ENCODE results near the gene NONO.
"Not testable (repeated sequence)": the region's sequence is repeated elsewhere in the genome, so short reads cannot be mapped to it uniquely, and the experiment has no call there.

Gene NONO

DNA sequence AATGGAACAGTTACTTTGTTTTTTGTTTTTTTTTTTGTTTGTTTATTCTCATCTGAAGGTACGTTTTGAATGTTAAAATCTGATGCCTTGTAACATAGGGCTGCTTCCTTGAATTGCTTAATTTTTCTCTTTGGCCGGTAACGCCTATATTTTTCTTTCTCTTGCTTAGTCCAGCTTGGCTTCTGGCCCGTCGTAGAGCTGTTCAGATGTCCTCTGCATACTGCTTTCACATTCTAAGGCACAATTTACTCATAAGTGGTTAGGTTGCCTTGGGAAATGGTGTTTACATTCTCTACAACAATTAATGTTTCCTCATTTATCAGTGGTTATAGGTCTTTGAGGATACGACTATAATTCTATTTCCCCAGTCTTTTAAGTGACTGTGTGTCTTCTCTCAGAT lies 7.9 kb downstream of the NONO start:
- no peak for DNase-seq

DNA sequence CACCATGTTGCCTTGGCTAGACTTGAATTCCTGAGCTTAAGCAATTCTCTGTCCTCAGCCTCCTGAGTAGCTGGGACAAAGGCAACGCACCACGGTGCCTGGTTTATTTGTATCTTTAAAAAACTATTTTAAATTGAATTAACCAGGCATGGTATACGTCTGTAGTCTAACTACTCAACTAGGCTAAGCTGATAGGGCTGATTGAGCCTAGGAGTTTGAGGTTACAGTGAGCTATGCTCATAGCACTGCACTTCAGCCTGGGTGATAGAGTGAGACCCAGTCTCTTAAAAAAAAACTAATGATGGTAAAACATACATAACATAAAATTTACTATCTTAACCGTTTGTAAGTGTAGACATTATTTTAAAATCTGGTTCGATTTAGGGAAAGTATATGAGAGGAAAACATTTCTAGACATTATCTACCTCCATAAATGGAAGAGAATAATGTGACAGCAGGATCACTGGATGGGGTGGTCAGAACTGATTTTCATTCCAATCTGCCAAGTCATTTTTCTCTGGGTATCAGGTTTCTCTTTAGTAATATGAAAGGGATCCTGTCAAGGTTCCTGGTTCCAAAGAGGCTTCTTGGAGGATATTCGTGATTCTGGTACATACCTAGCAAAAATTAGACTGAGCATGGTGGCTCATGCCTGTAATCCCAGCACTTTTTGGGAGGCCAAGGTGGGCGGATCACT lies 9.4 kb downstream of the NONO start:
- no peak for DNase-seq

DNA sequence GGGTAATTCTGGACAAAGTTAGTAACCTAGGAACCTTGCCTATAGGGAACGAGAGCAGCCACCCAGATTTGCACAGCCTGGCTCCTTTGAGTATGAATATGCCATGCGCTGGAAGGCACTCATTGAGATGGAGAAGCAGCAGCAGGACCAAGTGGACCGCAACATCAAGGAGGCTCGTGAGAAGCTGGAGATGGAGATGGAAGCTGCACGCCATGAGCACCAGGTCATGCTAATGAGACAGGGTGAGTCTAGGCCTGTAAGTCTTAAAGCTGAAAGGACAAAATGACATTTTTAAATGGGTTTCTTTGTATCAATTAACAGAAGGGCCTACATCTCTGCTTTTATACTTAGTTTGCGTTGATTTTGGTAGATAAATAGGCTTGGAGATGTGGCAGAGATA lies 13.4 kb downstream of the NONO start:
- no peak for DNase-seq

DNA sequence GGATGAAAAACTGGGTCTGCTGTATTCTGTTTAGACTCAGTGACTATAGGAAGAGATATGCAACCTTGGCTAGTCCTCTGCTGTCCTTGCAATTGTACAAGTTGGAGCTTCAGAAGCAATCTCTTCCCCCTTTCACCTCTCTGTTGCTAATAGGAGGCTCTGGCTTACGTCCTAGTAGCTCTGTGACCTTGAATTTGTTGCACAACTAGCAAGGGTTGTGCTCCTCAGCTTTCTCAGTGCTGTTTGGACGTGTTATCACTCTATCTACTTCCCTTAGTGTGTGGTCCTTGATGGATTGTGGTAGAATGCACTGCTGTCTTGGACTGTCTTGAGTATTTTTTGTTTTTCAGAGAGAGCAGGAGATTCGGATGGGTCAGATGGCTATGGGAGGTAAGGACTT lies 14.7 kb downstream of the NONO start:
- DNase-seq, result no peak

DNA sequence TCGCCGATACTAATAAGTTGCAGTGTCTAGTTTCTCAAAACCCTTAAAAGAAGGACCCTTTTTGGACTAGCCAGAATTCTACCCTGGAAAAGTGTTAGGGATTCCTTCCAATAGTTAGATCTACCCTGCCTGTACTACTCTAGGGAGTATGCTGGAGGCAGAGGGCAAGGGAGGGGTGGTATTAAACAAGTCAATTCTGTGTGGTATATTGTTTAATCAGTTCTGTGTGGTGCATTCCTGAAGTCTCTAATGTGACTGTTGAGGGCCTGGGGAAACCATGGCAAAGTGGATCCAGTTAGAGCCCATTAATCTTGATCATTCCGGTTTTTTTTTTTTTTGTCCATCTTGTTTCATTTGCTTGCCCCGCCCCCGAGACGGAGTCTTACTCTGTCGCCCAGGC lies 16.6 kb downstream of the NONO start:
- not testable (repeated sequence) for DNase-seq

DNA sequence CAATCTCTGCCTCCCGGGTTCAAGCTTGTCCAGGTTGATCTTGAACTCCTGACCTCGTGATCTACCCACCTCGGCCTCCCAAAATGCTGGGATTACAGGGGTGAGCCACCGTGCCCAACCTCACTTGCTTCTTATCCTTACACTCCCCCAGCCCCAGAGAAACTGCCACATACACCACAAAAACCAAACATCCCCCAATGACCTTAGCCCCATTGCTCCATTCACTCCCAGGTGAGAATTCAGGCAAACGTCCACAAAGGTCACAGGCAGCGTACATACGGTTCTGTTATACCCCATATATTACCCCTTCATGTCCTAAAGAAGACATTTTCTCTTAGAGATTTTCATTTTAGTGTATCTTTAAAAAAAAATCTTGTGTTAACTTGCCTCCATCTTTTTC lies 17.1 kb downstream of the NONO start:
- not testable (repeated sequence) for DNase-seq

DNA sequence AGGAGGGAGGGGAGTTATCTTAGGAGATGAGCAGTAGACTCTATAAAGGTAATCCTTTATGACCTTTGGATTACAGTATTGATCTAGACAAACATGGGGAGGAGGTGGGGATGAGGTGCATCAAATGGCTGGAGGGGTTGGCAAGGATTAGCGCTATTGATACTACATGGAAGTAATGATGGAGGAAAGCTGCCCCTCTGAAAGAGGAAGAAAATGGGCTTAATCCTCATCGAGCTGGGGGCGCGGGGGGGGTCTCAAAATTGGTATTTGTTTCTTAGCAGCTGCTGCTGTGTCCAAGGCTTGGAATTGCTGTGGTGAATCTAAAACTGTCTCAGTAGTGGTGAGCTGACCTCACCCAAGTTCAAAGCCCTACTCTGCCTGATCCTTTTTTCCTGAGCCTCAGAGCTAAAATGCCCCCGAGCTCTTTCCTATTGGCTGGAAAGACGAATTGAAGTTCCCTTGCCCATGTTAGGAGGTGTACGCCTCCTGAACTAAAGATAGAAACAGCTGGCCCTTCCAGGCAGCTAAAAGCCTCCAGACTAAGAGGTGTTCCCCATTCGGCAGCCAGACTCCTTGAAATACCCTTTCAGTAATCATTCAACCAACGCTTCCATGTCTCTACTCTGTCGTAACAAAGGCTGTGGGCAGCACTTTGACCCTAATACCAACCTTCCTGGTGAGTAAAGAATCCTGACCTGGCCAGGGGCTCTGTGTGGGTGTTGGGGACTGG lies 17.9 kb downstream of the NONO start, which contains the start of gene ITGB1BP2:
ITGB1BP2 (plus strand) TSS at position 556 of the 730 bp plus-strand sequence; CDS start at position 613, 57 bp downstream.
- DNase-seq, result peak; percentile 19

DNA sequence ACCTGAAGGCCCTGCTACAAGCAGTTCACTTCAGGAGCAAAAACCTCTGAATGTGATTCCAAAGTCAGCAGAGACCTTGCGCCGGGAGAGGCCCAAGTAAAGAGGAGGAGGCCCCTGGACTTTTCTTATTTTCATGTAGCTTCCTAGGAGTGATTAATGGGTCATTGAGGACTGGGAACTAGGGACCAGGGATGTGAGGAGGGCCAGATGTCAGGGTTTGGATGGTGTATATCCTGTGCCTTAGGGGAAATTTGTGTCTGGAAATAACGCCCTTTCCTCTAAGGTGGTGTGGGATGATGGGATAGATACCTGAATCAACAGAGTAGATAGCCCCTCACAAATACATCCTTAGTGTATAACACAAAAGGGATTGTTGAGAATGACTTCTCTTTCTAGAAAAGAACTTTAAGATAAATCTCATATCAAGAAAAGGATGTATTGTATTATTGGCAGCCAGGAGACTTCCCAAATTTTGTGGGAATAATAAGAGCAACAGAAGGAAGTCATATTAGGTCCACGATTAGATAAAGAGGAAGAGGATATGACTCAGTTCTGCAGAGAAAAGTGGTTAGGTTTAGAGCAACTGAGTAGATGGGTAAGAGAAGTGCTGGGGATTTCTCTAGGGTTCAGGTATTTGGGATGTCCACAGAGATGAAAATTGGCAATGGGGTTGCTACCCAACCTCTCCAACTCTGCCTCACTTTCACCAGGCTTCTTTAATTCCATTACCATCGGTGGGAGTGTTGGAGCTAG lies 19.2 kb downstream of the NONO start:
- no peak for DNase-seq

DNA sequence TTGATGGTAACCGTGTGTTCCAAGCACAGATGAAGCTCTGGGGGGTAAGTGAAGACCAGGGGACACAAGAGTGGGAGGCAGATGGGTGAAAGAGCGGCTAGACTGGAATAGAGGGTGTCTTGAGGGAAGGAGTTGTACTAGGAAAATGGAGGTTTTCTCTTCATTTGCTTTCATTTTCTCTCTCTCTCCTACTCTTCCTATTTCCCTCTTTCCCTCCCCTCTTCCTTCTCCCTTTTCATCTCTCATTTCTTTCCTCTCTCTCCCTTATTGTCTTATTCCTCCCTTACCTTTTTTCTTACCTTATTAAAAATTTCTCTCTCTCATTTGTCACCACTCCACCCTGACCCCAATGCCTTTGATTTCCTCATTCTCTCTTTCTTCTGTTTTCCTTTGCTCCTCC lies 21.1 kb downstream of the NONO start:
- no peak for DNase-seq

DNA sequence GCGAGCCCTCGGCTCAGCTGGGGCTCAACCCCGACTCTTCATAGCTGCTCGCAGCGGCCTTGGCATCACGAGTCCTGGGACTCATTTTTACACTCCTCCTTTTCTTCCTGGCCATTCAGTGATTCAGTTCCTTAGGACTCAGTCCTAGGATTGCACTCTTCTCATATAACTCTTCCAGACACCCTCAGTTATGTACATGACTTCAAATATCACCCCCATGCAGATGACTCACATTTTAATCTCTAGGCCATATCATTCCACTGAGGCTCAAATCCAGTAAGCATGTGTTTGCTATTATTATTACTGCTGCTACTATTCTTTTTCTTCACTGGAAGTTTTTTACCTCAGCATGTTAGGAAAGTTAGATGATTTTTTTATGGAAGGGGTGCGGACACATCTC lies 32.5 kb downstream of the NONO start:
- no peak for DNase-seq

DNA sequence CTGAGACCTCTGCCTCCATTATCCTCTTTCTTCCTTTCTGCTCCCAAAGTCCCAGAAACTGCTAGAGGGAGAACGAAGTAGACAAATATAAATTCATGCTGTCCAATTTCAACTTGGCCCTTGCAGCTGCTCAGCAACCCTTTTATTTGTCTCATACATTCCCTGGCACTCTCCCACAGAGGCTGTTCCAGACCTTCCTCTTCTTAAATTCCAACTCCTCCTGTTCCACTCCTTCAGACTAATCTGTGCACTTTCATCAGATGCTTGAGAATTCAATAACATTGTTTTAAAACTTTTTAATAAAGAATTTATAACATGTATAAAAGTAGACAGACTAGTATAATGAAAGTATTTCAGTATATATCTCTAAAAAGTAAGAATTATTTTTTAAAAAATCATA lies 33.5 kb downstream of the NONO start:
- not testable (repeated sequence) for DNase-seq

DNA sequence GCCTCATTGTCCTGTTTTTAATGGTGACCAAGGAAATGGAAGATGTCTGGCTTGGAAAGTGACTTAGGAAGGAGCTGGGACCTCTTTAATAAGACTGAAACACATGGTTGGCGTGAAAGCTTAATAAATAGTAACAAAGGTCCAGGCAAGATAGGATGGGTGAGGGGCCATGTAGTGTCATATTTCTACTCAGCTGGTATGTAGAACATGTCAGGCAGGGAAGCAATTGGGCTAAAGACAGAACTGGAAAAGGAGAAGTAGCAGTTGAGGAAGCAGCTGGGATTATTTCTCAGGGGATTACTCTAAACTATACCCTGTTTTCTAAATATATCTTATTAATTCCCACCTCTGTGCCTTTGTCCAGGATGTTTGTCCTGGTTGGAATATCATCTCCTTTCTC lies 36.7 kb downstream of the NONO start:
- no peak for DNase-seq

DNA sequence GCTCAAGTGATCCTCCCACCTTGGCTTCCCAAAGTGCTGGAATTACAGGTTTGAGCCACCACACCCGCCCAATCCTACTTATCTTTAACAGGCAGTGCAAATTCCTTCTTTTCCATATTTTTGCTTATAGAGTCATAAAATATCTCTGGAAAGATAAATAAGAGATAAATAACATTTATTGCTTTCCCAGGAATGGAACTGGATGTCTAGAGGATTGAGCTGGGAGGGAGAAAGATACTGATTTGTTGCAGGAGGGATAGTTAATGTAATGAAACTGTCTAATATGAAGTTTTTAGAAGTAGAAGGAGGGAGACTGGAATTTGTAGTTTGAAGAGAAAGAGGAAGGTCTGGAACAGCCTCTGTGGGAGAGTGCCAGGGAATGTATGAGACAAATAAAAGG lies 38.3 kb downstream of the NONO start:
- no peak for DNase-seq

DNA sequence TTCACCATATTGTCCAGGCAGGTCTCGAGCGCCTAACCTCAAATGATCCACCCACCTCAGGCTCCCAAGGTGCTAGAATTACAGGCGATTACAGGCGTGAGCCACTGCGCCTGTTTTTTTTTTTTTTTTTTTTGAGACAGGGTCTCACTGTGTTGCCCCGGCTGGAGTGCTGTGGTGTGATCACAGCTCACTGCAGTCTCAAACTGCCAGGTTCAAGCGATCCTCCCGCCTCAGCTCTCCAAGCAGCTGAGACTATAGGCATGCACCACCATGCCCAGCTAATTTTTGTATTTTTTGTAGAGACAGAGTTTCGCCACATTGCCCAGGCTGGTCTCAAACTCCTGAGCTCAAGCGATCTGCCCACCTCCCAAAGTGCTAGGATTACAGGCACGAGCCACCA lies 41.0 kb downstream of the NONO start:
- not testable (repeated sequence) for DNase-seq

DNA sequence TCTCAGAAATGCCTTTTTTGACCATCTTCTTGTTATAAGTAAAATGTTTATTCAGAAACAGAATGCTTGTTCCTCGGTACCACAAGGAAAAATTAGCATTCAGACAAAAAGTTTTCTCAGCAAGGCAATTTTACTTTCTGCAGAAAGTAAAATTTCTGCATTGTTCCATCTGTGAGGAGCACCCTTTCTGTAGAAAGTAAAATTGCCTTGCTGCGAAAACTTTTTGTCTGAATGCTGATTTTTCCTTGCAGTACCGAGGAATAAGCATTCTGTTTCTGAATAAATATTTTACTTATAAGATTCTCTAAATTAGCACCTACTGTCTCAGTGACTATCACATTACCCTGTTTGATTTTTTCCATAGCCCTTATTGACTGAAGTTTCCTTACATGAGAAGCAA lies 43.0 kb downstream of the NONO start:
- no peak for DNase-seq

DNA sequence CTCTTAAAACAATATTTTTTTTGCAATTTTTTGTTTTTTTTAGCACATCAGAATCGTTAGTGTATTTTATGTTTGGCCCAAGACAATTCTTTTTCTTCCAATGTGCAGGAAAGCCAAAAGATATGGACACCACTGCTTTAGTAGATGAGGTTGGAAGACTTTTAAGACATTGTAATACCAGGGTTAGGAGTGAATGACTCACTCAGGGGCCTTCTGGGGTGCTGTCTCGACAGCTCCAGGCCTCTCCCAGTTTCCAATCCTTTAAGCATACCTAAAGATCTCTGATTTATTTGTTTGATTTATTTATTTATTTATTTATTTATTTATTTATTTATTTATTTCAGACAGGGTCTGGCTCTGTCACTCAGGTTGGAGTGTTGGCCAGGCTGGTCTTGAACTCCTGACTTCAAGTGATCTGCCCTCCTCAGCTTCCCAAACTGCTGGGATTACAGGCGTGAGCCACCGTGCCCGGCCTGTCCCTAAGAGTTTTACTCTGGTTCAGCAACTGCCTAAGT lies 65.8 kb downstream of the NONO start:
- not testable (repeated sequence) for DNase-seq

DNA sequence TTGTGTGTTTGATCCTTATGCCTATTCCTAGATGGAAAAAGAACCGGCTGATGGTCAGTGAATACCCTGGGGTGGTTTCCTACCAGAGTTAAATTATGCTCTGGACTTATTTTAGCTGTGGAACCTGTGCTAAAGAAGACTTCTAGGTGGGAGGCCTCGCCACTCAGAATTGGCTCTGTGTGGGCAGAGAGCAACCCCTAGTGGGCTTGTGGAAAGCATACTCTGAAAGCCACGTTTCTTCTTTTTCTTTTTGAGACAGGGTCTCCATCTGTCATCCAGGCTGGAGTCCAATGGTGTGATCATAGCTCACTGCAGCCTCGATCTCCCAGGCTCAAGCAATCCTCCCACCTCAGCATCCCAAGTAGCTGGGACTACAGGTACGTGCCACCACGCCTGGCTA lies 66.4 kb downstream of the NONO start:
- DNase-seq, result not testable (repeated sequence)
